LNCAP (cell line): ENCODE data around the gene RPL36.
A peak's percentile ranks its signal among the peaks of the same experiment; 100 is the strongest.

Experiments
- TF ChIP-seq, protein P1 (sequence below): fragments of 450-650 bp; IDR thresholded peaks from 2 replicates; pipeline ENCODE4 v1.5.1; 2017; ENCODE audit warnings: mild to moderate bottlenecking

Gene RPL36

DNA sequence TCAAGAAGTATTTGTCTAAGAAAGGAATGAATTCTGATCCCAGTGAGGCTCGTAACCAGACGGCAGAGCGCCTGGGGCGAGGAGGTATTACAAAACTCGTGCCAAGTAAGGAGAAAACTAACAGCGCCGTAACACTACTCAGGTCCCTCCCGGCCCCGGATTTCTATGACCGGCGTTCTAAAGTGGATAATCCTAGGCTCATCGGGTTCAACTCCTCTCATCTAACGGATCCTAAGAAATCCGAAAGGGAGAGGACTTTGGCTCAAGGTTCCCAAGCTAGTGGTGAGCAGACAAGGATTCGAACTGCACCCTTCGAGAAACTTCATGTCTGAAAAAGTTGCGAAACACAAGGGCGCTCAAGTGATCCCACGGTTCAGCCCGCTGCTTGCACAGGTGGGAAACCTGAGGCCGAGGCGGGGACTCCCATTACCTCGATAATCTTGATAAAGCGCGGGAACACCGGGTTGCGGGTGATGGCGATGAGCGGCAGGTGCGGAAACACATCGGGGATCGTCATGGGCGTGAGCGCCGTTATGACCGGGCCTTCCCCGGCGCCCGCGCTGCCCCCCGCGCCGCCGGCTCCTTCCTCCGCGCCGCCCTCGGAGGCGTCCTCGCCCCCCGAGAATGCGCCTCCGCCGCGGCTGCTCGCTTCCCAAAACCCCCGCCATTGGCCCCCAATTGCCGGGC is 29.3 kb downstream of the RPL36 start:
- TF ChIP-seq, protein P1, sequence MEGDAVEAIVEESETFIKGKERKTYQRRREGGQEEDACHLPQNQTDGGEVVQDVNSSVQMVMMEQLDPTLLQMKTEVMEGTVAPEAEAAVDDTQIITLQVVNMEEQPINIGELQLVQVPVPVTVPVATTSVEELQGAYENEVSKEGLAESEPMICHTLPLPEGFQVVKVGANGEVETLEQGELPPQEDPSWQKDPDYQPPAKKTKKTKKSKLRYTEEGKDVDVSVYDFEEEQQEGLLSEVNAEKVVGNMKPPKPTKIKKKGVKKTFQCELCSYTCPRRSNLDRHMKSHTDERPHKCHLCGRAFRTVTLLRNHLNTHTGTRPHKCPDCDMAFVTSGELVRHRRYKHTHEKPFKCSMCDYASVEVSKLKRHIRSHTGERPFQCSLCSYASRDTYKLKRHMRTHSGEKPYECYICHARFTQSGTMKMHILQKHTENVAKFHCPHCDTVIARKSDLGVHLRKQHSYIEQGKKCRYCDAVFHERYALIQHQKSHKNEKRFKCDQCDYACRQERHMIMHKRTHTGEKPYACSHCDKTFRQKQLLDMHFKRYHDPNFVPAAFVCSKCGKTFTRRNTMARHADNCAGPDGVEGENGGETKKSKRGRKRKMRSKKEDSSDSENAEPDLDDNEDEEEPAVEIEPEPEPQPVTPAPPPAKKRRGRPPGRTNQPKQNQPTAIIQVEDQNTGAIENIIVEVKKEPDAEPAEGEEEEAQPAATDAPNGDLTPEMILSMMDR, result no peak

DNA sequence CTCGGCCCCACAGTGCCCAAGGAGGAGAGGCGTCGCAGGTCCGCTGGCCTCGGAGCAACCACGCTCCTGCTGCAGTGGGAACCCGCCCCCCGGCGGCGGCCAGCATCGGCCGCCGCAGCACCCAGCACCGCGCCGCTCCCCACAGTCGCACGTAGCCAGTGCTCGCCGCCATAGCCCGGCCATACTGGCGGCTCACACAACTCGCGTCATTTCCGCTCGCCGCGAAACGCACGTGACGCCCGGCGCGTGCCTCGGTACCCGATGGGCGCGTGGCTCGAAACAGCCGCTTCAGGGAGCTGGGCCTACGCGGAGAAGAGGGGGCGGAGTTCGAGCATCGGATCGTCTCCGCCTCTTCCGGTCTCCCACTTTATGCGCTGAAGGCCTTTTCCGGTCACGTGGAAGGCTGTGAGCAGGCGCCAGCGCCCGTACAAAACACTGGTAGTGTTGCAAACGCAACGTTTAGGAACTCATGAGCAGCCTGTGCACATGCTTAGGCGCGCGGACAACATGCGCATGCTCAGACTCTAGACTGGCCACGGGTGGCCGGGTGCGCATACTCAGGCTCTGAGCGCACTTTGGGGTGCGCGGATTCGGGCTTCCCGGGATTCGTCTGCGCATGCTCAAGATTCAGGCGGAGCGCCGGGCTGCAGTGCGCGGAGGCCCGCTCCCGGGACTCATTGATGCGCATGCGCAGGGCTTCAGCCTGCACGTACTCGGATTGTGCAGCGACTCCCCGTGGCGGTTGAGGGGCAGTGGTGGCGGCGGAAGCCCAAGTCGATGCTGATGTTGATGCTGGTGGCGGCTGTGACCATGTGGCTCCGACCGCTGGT is 30.1 kb downstream of the RPL36 start, which contains the start of the genes CATSPERD and LONP1:
TSS of gene CATSPERD (plus strand) at position 677 of the 830 bp plus-strand sequence. CDS start at position 778, 101 bp downstream.
TSS of gene LONP1 (minus strand) at position 186 of the 830 bp plus-strand sequence. CDS start at position 172, 14 bp downstream.
- TF ChIP-seq, protein P1, result peak; percentile 87

DNA sequence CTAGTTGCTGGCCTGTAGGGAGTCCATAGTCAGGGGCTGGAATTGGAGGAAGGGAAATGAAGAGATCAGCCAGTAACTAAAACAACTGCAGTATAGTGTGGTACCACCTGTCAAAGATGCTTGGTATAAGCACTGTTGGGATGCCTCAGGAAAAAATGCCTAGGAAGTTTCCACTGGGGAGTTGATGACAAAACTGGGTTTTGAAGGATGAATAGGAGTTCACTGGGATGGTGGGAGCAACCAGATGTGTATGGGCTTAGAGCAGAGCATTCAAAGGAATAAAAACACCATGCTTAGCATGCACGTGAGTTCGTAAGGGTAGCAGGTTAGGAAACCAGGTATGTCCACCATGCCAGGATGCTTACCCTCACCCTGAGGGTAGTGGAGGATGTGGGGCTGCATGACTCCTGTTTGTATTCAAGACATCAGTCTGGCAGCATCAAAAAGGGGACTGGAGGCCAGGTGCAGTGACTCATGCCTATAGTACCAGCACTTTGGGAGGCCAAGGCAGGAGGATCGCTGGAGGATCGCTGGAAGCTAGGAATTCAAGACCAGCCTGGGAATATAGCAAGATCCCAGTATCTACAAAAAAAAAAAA is 37.5 kb downstream of the RPL36 start:
- TF ChIP-seq, protein P1, result no peak

DNA sequence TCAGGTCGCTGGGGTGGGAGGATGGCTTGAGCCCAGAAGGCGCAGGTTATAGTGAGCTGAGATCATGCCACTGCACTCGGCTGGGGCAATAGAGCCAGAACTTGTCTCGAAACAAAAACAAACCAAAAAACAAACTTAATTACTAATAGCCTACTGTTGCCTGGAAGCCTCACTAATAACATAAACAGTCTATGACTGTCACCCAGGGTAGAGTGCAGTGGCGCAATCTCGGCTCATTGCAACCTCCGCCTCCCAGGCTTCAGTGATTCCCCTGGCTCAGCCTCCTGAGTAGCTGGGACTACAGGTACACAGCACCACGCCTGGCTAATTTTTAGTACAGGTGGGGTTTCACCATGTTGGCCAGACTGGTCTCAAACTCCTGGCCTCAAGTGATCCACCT is 48.3 kb downstream of the RPL36 start:
- TF ChIP-seq, protein P1, result no peak
